PFSK-1 (cell line): ENCODE measurements around the gene PANK1.

ENCODE experiments used
- FOXP2 ChIP-seq: optimal IDR thresholded peaks from 2 replicates; pipeline ENCODE3; 2011; ENCODE audit warnings: borderline replicate concordance, control low read depth, inconsistent platforms; ENCODE audit not compliant: insufficient read depth; ENCODE audit errors: extremely low read length, extremely low read depth
- POLR2AphosphoS5 ChIP-seq: IDR thresholded peaks from 2 replicates; pipeline ENCODE4 v1.6.1; 2012; ENCODE audit warnings: low read depth, mild to moderate bottlenecking, control low read depth, low read length, moderate library complexity
- REST ChIP-seq, 2 experiments: IDR thresholded peaks; 2 replicates each; pipeline versions ENCODE4 v1.6.1 to v1.8.0; 2011 to 2012; ENCODE audit warnings: low read depth in 2 of 2, low read length in 2 of 2, control low read depth in 1 of 2, inconsistent platforms in 1 of 2, mild to moderate bottlenecking in 1 of 2, moderate library complexity in 1 of 2; ENCODE audit not compliant: insufficient read depth in 1 of 2
- SIN3A ChIP-seq: IDR thresholded peaks from 2 replicates; pipeline ENCODE4 v1.6.1; 2012; ENCODE audit warnings: mild to moderate bottlenecking, low read length, moderate library complexity, borderline replicate concordance; ENCODE audit not compliant: insufficient read depth
- TAF1 ChIP-seq: IDR thresholded peaks from 2 replicates; pipeline ENCODE4 v1.6.1; 2012; ENCODE audit warnings: low read length, control low read depth, borderline replicate concordance; ENCODE audit not compliant: insufficient read depth

The PANK1 gene

GRCh38 chr10:89543841-89544240, 101.2 kb downstream of the PANK1 start:
- no peak for TF ChIP-seq POLR2AphosphoS5
- TF ChIP-seq SIN3A = no peak
- TF ChIP-seq REST (IDR thresholded peaks at IDR 0.05; ENCODE audit: insufficient read depth in 1 of 2, low read depth in 2 of 2, low read length in 2 of 2) = no peak
- TF ChIP-seq TAF1 = no peak

GRCh38 chr10:89540420-89540949, 104.6 kb downstream of the PANK1 start:
- TF ChIP-seq REST (IDR thresholded peaks at IDR 0.05; ENCODE audit: insufficient read depth in 1 of 2, low read depth in 2 of 2, low read length in 2 of 2) (no peak), POLR2AphosphoS5 (no peak), FOXP2 (no peak), SIN3A (no peak), TAF1 (no peak)

GRCh38 chr10:89537364-89537763, 107.7 kb downstream of the PANK1 start:
- TF ChIP-seq TAF1 (no peak), FOXP2 (no peak), REST (IDR thresholded peaks at IDR 0.05; ENCODE audit: insufficient read depth in 1 of 2, low read depth in 2 of 2, low read length in 2 of 2) (no peak), POLR2AphosphoS5 (no peak), SIN3A (no peak)

GRCh38 chr10:89536013-89536354, 109.1 kb downstream of the PANK1 start:
- no peak for TF ChIP-seq FOXP2
- TF ChIP-seq REST (IDR thresholded peaks at IDR 0.05; ENCODE audit: insufficient read depth in 1 of 2, low read depth in 2 of 2, low read length in 2 of 2) = no peak
- TF ChIP-seq POLR2AphosphoS5 = no peak
- no peak for TF ChIP-seq TAF1
- no peak for TF ChIP-seq SIN3A

GRCh38 chr10:89535171-89536012, 109.7 kb downstream of the PANK1 start, which contains the start of gene SLC16A12:
Gene SLC16A12, minus strand, starts transcription at chr10:89535594. Its CDS starts 73,016 bp downstream, at chr10:89462578.
- TF ChIP-seq FOXP2 (no peak), SIN3A (no peak), POLR2AphosphoS5 (no peak), TAF1 (no peak), REST (IDR thresholded peaks at IDR 0.05; ENCODE audit: insufficient read depth in 1 of 2, low read depth in 2 of 2, low read length in 2 of 2) (no peak)
